Activated CD8-positive, alpha-beta T cell treated with anti-CD3 and anti-CD28 coated beads for 36 hours (primary cell): ENCODE data around the gene KDM2B. TPM values are rescaled to one million over a fixed set of nuclear protein-coding genes. Genes with fewer than 3 reads are reported as not detected.
"Not testable (repeated sequence)": the region's sequence is repeated elsewhere in the genome, so short reads cannot be mapped to it uniquely, and the experiment has no call there.

ENCODE experiments used
- ATAC-seq: fragments of 200-7000 bp; cut with Tn5 transposase; one replicate; pipeline ENCODE4 v1.10.0; 2021; ENCODE audit warnings: mild to moderate bottlenecking, moderate library complexity
- CTCF ChIA-PET: fragments of 350-600 bp; sonication (Branson Sonifier 250); formaldehyde crosslinking; loops from one replicate; lab custom pipeline; 2021; ENCODE audit warnings: antibody characterized with exemption; lab: Charles Lee
- POLR2A ChIA-PET: fragments of 350-600 bp; sonication (Branson Sonifier 250); formaldehyde crosslinking; loops from one replicate; lab custom pipeline; 2021; ENCODE audit warnings: antibody characterized with exemption; lab: Charles Lee
- DNase-seq: peaks from one replicate; pipeline ENCODE4 v3.0.0-alpha.2; 2020
- H3K27ac Mint-ChIP-seq: one replicate; pipeline ENCODE4 v1.8.0; 2021; ENCODE audit warnings: mild to moderate bottlenecking, mixed read lengths
- H3K27me3 Mint-ChIP-seq: one replicate; pipeline ENCODE4 v1.8.0; 2021; ENCODE audit warnings: mixed read lengths
- H3K36me3 Mint-ChIP-seq: one replicate; pipeline ENCODE4 v1.8.0; 2021; ENCODE audit warnings: low read depth, mixed read lengths
- H3K4me1 Mint-ChIP-seq: one replicate; pipeline ENCODE4 v1.8.0; 2021; ENCODE audit warnings: low read depth, mixed read lengths
- H3K4me3 Mint-ChIP-seq: one replicate; pipeline ENCODE4 v1.8.0; 2021; ENCODE audit warnings: mild to moderate bottlenecking, moderate library complexity, mixed read lengths
- H3K9me3 Mint-ChIP-seq: one replicate; pipeline ENCODE4 v1.8.0; 2021; ENCODE audit warnings: mixed read lengths
- CTCF ChIP-seq: fragments of 200-600 bp; IDR thresholded peaks from one replicate; pipeline ENCODE4 v1.8.0; 2022; ENCODE audit warnings: antibody characterized with exemption, mild to moderate bottlenecking
- intact Hi-C: fragments of 100-400 bp; cut with micrococcal nuclease; formaldehyde crosslinking; loops from one replicate; pipeline ENCODE4 v1.10.0; 2022
- total RNA-seq, 2 experiments: library from RNA; stranded (reverse); gene quantifications; one replicate each; pipeline ENCODE4 v1.2.3, GENCODE V29; 2021

The KDM2B gene
- total RNA-seq, 2 experiments from 2014 or later: 61.0 to 61.7 TPM

- H3K4me1 Mint-ChIP-seq: peaks cover 18% of the 10 kb centered on the region
These were observed 86.6 kb downstream of the KDM2B start for GRCh38 chr12:121494093-121494787.

GRCh38 chr12:121490401-121491281 lies 90.2 kb downstream of the KDM2B start:
- ATAC-seq (peak; percentile 71), DNase-seq (peak; percentile 34)
- no peak for TF ChIP-seq CTCF
- no peaks in the 10 kb centered on the region for H3K9me3 Mint-ChIP-seq
- H3K4me3 Mint-ChIP-seq: peak overlapping the region; percentile 6
- intact Hi-C loops: loop anchor here (10.0 kb wide), 1 partner anchor 194 kb away; no protein-coding TSS in a partner anchor
- H3K27ac Mint-ChIP-seq: peak overlapping the region; percentile 48
- H3K36me3 Mint-ChIP-seq: peaks cover 7% of the 10 kb centered on the region
- ChIA-PET CTCF (interaction anchor here (1.0 to 5.9 kb wide), 6 partner anchors 10 to 179 kb away, joined by 3 to 39 read pairs (median 9); partner anchors contain the start of gene MORN3), POLR2A (no interaction called here)
- H3K4me1 Mint-ChIP-seq: peaks cover 14% of the 10 kb centered on the region
- no peaks in the 10 kb centered on the region for H3K27me3 Mint-ChIP-seq

More at GRCh38 chr12:121494093-121494787, 86.6 kb downstream of the KDM2B start:
- no peak overlapping the region for H3K4me3 Mint-ChIP-seq
- no peak overlapping the region for H3K27ac Mint-ChIP-seq
- peak; percentile 62 for ATAC-seq
- no peaks in the 10 kb centered on the region for H3K9me3 Mint-ChIP-seq
- peak; percentile 72 for DNase-seq
- peak; percentile 90 for TF ChIP-seq CTCF
- peaks cover 9% of the 10 kb centered on the region for H3K36me3 Mint-ChIP-seq
- ChIA-PET POLR2A (no interaction called here), CTCF (interaction anchor here (0.9 to 4.5 kb wide), 23 partner anchors 9 to 191 kb away, joined by 3 to 26 read pairs (median 4); partner anchors contain the start of gene ORAI1)
- no peaks in the 10 kb centered on the region for H3K27me3 Mint-ChIP-seq
- intact Hi-C loops: loop anchor here (10.0 kb wide), 1 partner anchor 191 kb away; no protein-coding TSS in a partner anchor

- CTCF ChIA-PET: interaction anchor here (3.7 to 5.9 kb wide), 3 partner anchors 11 to 179 kb away, joined by 14 to 39 read pairs (median 25); partner anchors contain the start of gene MORN3
- Mint-ChIP-seq H3K9me3 (no peaks in the 10 kb centered on the region), H3K4me3 (no peak overlapping the region), H3K36me3 (peaks cover 7% of the 10 kb centered on the region), H3K27me3 (no peaks in the 10 kb centered on the region), H3K27ac (no peak overlapping the region), H3K4me1 (peaks cover 14% of the 10 kb centered on the region)
- intact Hi-C loops: loop anchor here (10.0 kb wide), 1 partner anchor 195 kb away; no protein-coding TSS in a partner anchor
- no peak for TF ChIP-seq CTCF
- DNase-seq (no peak), ATAC-seq (no peak)
- POLR2A ChIA-PET: no interaction called here
These were observed 90.9 kb downstream of the KDM2B start for GRCh38 chr12:121489874-121490273.

GRCh38 chr12:121484967-121485366 lies 95.9 kb downstream of the KDM2B start:
- intact Hi-C loops: no loop called here
- DNase-seq (no peak), ATAC-seq (no peak)
- H3K27me3 Mint-ChIP-seq: no peaks in the 10 kb centered on the region
- H3K9me3 Mint-ChIP-seq: no peaks in the 10 kb centered on the region
- CTCF ChIA-PET: interaction anchor here (2.4 kb wide), 1 partner anchor 9 kb away, joined by 7 read pairs; no protein-coding TSS in a partner anchor
- no peak overlapping the region for H3K27ac Mint-ChIP-seq
- H3K4me3 Mint-ChIP-seq: no peak overlapping the region
- no peaks in the 10 kb centered on the region for H3K4me1 Mint-ChIP-seq
- H3K36me3 Mint-ChIP-seq: no peaks in the 10 kb centered on the region
- TF ChIP-seq CTCF: no peak
- POLR2A ChIA-PET: no interaction called here

- H3K4me3 Mint-ChIP-seq, H3K27ac Mint-ChIP-seq, H3K27me3 Mint-ChIP-seq, H3K4me1 Mint-ChIP-seq, intact Hi-C loops, DNase-seq, POLR2A ChIA-PET, H3K36me3 Mint-ChIP-seq, ATAC-seq, H3K9me3 Mint-ChIP-seq: not testable (repeated sequence)
- CTCF ChIA-PET: interaction anchor here (2.4 kb wide), 1 partner anchor 9 kb away, joined by 7 read pairs; no protein-coding TSS in a partner anchor
These were observed 96.3 kb downstream of the KDM2B start for GRCh38 chr12:121484564-121484963.
